GM21528 (cell line): ENCODE data around the gene IRF1.
A peak's percentile ranks its signal among the peaks of the same experiment; 100 is the strongest.
"Not testable (repeated sequence)": the region's sequence is repeated elsewhere in the genome, so short reads cannot be mapped to it uniquely, and the experiment has no call there.

Experiments used
- ATAC-seq: cut with Tn5 transposase; IDR thresholded peaks from one replicate; pipeline ENCODE4 v1.9.1; 2021; ENCODE audit warnings: mild to moderate bottlenecking, moderate library complexity; ENCODE audit not compliant: unreplicated experiment, low FRiP score

Gene IRF1, protein sequence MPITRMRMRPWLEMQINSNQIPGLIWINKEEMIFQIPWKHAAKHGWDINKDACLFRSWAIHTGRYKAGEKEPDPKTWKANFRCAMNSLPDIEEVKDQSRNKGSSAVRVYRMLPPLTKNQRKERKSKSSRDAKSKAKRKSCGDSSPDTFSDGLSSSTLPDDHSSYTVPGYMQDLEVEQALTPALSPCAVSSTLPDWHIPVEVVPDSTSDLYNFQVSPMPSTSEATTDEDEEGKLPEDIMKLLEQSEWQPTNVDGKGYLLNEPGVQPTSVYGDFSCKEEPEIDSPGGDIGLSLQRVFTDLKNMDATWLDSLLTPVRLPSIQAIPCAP

DNA sequence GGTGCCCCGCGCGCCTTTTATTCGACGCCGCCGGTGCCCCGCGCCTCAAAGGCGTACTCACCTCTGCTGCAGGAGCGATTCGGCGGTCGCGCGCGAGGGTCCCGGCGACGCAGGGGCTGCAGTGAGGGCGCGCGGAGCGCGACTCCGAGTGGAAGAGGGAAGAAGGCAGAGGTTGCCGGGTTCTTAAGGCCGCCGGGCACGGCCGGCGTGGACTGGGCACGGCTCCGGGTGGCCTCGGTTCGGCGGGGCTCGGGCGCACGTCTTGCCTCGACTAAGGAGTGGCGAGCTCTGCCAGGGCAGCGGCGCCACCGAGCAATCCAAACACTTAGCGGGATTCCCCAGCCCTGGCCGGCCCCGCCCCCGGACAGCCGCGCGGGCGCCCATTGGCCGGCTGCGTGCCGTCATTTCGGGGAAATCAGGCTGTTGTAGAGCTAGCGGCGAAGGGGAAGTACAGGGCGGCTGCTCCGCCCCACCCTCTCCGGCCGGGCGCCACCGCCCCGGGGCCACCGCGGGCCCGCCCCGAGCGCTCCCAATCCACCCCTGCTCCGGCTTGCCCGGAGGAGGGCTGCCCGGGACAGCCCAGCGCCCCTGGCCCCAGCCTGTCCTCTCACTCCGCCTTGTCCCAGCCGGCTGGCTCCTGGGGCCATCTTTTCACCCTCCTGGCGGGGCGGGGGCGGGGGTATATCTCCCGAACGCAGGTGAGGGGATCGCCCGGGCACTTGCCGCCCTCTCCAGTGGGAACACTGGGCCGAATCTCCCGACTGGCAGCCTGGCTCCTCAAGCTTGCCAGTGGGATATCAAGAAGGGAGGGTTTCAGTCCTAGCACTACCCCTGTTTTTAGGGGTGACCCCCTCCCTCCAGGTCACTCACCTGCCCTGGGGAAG lies at the start of gene IRF1:
Gene IRF1 (minus strand): TSS at position 290 of the 884 bp plus-strand sequence. CDS start 1,295 bp downstream, outside the sequence.
- ATAC-seq: peak; percentile 77

DNA sequence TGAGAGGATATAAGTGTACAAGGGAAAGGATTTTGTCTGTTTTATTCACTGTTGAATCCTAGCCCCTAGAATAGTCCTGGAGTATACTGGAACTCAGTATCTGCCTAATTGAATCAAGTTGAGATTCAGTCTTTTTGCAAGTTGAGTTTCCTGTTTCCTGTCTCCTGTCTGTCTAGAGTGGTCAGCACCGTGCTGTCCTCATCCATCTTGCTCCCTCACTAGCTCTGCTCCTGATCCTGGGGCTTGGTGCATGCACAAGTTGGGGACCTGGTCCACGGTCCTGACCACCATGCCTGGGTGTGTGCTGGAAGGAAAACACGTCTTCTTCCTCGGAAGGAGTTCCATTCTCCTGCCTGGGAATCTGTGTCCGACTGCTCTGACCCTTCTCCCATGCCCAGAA lies 49.6 kb upstream of the IRF1 start:
- ATAC-seq: no peak

DNA sequence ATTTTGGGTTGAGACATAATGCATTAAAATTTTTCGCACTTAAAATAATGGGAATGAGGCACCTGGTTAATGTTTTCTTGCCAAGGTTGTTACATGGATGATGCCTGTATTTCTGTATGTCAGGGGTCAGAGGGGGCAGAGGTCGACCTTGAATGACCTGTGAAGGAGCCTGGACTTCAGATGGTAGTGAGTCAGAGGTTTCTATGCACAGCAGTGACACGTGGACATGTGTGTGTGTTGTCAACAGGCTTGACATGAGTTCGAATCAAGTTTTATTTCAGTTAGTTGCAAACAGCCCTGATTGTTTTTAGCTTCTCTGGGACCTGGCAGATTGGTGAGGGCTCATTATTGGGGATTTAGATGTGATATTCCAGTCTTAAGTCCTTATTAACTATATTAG lies 49.1 kb upstream of the IRF1 start:
- no peak for ATAC-seq

DNA sequence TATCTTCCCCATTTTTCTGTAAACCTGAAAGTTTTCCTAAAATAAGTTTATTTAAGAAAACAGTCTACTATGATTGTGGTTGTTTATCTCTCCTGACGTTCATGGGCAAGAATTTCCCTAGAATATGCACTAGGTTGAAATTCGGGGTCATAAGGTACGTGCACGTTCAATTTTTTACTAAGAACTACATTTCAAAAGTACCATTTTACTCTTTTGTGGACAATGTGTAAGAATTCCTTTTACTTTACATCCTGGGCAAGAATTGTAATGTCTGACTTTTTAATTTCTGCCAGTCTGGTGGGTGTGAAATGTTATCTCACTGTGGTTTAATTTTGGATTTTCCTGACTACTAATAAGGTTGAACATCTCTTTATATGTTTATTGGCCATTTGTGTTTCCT lies 40.4 kb upstream of the IRF1 start:
- no peak for ATAC-seq

DNA sequence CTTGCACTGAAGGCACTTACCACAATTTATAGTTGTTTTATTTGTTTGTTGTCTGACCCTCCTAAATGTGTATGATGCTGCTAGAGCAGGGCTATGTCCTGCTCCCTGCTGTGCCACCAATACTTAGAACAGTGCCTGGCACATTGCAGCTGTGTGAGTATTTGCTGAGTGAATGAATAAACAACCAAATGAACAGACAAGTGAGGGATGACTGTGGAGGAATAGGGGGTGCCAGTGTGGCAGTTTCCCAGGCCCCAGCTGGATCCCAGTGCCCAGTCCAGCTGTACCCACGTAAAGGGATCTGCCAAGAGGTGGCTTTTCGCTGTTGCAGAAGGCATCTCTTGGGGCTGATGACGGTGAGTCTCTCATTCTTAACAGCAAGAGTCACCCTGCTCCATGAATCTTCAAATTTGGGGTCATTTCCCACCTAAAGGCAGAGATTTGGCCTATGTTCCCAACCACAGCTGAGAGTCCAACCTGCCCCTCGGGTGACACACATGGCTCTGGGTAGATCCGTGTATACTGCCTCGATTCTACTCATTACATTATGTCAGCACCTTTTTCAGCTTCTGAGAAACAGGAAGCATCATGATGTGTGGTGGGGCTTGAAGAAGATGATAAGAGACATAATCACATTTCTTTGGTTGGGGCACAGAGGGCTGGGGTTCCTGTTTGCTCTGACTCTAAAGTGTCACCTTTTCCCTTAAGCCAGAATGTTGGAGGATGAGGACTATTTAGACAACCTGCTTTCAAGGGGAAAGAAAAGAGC lies 38.5 kb upstream of the IRF1 start:
- no peak for ATAC-seq

DNA sequence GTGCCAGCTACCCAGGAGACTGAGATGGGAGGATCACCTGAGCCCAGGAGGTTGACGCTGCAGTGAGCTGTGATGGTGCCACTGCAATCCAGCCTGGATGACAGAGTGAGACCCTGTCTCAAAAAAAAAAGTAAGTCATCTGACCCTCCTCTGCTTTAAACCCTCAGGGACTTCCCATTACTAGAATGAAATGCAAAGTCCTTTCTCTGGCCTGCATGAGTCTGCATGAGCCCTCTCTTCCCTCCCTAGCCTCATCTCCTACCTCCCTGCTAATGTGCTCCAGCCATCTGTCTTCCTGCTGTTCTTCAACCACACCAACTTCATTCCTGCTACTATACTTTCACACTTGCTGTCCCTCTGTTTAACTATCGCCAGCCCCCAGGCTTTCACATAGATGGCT lies 37.4 kb upstream of the IRF1 start:
- ATAC-seq: no peak

DNA sequence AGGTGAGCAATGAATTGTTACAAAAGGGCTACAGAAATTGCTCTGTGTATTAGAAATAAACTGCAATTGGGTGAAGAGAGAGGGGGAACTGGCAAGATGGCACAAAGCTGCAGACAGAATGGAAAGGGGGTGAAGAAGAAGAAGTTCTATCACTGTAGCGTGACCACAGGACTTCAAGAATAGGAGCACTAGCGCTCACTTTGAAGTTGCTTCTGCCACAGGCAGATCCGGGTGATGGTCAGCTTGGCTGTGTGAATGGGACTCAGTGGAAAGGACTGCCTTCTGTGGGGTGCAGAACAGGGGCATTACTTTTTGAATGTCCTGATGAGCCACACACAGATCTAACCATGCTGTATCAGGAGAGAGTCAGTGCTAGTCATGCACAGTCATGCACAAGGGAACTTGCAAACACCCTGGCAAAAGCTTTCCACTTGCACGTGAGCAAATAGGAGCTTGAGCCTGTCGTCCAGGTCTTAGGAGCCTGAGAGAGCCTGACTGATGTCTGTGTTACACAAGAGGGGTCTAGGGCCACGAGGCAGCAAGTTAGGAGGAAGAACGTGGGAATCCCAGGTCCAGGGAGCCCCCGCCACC lies 36.5 kb upstream of the IRF1 start:
- no peak for ATAC-seq

DNA sequence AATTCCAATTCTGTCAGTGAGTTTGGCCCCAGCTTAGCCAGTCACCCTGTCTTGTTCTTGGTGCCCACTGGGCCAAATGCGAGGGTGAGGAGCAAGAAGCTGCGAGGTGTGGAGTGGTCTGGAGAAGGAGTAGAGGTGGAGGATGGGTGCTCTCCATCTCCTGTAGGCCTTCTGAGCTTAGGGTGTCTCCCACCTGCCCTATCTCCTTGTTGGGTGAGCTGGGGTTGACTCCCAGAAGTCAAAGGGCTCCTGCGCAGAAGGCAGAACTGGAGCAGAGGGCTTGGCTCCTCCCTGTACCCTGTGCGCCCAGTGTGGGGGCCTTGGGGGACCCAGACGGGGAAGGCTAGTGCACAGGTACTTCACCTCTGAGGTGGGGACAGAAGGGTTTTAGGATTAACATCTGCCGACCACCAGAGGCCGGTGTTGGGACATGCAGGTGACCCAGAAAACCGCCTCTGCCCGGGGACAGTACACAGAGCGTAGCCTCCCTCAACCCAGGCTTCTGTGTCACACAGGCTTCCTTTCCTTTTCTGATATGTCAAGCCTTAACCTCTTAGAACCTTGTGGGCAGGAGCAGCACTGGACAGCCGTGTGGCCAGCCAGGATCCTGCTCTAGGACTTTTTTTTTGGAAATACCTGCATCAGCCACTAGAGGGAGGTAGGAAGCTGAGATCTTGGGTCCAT lies 35.9 kb upstream of the IRF1 start:
- ATAC-seq: no peak

DNA sequence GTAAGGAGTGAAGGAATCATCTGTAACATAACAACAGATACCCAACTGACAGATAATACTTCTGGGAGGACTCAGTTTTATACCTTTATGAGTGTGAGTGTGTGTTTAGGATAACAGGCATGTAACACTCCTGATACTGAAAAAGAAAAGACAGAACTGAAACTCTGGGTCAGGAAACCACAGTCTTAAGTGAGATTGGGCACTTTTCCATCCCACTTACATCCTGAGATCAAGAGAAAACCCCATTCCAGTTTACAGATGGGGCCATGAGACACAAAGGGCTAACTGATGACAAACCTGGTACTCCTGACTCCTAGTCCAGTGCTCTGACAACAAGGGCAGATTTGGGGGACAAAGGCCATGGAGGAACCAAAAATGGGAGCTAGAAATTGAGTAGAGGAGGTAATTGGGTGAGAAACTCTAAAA lies 34.7 kb upstream of the IRF1 start:
- peak; percentile 59 for ATAC-seq

DNA sequence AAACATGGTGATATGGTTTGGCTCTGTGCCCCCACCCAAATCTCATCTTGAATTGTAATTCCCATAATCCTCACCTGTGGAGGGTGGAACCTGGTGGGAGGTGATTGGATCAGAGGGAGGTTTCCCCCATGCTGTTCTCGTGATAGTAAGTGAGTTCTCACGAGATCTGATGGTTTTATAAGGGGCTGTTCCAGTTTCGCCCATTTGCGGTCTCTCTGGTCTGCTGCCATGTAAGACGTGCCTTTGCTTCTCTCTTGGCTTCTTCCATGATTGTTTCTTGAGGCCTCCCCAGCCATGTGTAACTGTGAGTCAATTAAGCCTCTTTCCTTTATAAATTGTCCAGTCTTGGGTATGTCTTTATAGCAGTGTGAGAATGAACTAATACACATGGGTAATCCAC lies 34.3 kb upstream of the IRF1 start:
- ATAC-seq: not testable (repeated sequence)

DNA sequence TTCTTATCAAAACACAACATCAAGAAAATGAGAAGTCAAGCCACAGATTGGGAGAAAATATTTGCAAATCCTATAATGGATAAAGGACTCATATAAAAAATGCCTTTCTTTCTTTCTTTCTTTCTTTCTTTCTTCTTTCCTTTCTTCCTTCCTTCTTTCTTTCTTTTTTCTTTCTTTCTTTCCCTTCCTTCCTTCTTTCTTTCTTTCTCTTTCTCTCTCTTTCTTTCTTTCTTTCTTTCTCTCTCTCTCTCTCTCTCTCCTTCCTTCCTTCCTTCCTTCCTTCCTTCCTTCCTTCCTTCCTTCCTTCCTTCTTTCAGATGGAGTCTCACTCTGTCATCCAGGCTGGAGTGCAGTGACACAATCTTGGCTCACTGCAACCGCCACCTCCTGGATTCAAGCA lies 31.5 kb upstream of the IRF1 start:
- ATAC-seq: not testable (repeated sequence)

DNA sequence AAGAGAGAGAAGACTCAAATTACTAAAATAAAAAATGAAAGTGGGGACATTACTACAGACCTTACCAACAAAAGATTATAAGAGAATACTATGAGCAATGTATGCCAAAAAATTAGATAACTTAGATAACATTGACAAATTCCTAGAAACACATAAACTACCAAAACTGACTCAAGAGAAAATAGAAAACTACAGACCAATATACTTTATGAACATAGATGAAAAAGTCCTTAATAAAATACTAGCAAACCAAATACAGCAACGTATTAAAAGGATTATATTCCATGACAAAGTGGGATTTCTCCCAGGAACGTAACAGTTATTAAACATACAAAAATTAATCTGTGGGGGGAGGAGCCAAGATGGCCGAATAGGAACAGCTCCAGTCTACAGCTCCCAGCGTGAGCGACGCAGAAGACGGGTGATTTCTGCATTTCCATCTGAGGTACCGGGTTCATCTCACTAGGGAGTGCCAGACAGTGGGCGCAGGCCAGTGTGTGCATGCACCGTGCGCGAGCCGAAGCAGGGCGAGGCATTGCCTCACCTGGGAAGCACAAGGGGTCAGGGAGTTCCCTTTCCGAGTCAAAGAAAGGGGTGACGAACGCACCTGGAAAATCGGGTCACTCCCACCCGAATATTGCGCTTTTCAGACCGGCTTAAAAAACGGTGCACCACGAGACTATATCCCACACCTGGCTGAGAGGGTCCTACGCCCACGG lies 23.2 kb upstream of the IRF1 start:
- not testable (repeated sequence) for ATAC-seq

DNA sequence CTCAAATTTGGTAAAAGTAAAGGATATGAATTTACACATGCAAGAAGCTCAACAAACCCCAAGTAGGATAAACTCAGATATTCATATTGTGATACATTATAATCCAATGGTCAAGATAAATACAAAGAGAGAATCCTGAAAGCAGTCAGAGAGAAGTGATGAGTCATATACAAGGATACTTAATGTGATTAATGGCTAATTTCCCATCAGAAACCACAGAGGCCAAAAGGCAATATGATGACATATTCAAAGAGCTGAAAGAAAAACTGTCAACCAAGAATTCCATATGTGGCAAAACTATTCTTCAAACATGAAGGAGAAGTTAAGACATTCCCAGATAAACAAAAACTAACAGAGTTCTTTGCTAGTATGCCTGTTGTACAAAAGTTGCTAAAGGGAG lies 19.5 kb upstream of the IRF1 start:
- ATAC-seq: no peak

DNA sequence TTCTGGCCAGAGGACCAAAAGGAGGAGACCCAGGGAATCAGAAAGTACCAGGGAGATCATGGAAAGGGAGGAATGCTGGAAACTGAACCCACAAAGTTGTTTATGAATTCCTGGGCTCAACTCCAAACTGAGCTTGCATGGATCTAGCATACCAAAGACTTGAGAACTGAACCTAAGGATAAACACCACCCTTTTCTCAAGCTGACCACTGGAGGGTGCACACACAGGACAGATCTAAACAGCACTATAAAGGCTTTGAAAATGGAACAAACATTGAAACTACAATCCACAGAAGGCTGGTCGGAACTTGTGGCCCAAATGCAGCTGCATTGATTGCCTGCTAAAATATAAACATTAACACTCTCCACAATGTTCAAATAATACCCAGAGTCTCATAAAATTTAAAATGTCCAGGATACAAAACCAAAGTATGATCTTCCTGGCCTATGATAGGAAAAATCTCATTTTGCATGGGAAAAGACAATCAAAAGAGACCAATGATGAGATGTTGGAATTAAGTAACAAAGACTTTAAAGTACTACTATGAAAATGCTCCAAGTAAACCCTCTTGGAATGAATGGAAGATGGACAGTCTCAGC lies 15.6 kb upstream of the IRF1 start:
- ATAC-seq: no peak

DNA sequence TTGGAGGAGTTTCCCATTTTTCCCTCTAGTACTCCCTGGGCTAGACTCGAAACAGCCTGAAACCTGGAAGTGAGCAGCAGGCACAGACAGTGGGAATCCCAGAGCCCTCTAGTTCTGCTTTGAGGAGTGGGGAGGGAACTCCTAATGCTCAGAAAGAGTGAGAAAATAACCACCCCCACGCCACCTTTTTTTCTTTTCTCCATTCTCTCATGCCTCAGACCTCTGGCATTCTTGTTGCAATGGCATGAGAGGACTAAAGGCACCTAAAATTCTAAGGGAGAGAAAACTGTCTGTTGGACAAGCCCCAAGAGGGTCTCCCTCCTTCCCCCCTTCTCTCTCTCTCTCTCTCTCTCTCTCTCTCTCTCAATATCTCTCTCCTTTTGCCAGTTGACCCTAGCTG lies 15.1 kb upstream of the IRF1 start:
- no peak for ATAC-seq

DNA sequence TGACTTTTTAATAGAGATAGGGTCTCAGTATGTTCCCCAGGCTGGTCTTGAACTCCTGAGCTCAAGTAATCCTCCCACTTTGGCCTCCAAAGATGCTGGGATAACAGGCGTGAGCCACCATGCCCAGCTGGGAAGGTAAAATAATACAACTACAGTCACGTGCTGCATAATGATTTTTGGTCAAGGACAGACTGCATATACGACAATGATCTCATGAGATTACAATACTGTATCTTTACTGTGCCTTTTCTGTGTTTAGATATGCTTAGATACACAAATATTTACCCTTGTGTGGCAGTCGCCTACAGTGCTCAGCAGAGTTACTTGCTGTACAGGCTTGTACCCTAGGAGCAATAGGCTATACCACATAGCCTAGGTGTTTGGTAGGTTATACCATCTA lies 14.2 kb upstream of the IRF1 start:
- ATAC-seq: no peak

DNA sequence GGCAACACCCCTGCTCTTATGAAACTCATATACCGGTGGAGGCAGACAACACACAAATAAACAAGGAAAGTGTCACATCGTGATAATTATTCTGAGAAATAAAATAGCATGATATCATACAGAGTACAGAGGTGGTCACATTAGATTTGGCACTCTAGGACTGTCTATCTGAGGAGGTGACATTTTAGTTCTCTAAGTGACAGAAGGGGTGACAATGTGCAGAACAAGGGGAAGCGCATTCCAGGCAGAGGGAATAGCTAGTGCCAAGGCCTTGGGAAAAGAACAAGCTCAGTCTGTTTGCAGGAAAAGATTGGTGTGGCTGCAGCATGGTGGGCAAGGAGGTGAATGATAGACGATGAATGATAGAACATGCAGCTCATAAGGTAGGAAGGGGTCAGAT lies 12.7 kb upstream of the IRF1 start:
- ATAC-seq: no peak

DNA sequence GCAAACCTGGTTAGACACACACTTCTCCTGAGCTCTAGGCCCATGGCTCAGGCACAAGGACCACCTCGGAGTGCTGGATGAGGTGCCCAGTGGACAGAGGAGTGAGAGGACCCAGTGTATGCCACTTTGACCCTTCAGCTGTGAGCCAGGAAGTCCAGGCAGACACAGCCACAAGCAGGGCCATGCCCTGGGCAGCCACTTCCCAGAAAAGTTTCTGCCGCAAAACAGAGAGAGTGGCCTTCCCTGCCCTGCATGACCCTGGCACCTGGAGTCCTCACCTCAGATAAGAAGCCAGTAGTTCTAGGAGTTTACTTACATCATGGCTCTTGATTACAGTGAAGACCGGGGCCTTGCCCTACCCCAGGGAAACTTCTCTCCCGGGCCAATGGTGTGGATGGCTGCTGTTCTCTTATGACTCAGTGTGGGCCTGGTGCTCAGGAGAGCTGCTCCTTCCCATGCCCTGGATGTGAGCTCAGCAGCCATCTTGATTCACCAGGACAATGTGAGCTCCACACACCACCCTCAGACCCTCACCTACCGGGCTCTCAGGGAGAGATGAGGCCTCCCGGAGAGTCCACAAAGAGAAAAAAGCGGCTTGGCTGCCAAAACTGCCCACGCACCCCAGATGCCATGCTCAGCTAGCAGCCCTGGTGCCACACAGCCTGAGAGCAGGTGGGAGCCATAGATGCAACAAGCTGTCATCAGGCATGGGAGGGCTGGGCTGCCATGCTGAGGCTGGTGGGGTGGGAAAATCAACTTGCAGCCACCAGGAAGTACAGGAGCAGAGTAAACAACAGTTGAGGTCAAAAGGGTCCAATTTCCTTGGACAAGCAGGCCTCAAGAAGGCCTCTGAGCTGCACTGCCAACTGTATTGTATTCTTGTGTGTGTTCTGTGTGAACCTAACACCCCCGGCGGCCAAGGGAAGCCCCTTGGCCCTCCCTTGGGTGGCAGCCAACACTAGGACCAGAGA lies 11.7 kb upstream of the IRF1 start:
- ATAC-seq: no peak
